Stimulated activated naive B cell treated with anti-CD40 and anti-IgM and Interleukin-4, amounts not matched to agents 10 μg/mL and 1 μg/mL and 100 μg/mL, for 72 hours (primary cell): ENCODE measurements around the gene MS4A4A.

ENCODE experiments used
- ATAC-seq, 2 donors: fragments of 150-1000 bp; cut with Tn5 transposase; replicated peaks; 2 replicates each; pipeline ENCODE4 v1.10.0; 2021; ENCODE audit warnings: moderate library complexity in 1 of 2
- DNase-seq: peaks from one replicate; pipeline ENCODE4 v3.0.0; 2021
- H3K27ac Mint-ChIP-seq: one replicate; pipeline ENCODE4 v1.8.0; 2022; ENCODE audit warnings: mild to moderate bottlenecking, mixed read lengths
- H3K27me3 Mint-ChIP-seq, 2 donors: one replicate each; pipeline ENCODE4 v1.8.0; 2022; ENCODE audit warnings: mixed read lengths in 2 of 2
- H3K36me3 Mint-ChIP-seq, 2 donors: one replicate each; pipeline ENCODE4 v1.8.0; 2022; ENCODE audit warnings: mixed read lengths in 2 of 2, mild to moderate bottlenecking in 1 of 2
- H3K4me1 Mint-ChIP-seq, 2 donors: one replicate each; pipeline ENCODE4 v1.8.0; 2022; ENCODE audit warnings: mixed read lengths in 2 of 2, mild to moderate bottlenecking in 1 of 2
- H3K4me3 Mint-ChIP-seq, 2 donors: one replicate each; pipeline ENCODE4 v1.8.0; 2022; ENCODE audit warnings: mild to moderate bottlenecking in 2 of 2, mixed read lengths in 2 of 2, moderate library complexity in 1 of 2
- H3K9me3 Mint-ChIP-seq, 2 donors: one replicate each; pipeline ENCODE4 v1.8.0; 2022; ENCODE audit warnings: mixed read lengths in 2 of 2, mild to moderate bottlenecking in 1 of 2

The MS4A4A gene

GRCh38 chr11:60316317-60316716 lies 35.9 kb downstream of the MS4A4A start:
- Mint-ChIP-seq H3K4me1 (peaks cover 6 to 7% of the 10 kb centered on the region in 2 donors), H3K4me3 (no peak overlapping the region), H3K36me3 (peaks cover 0 to 14% of the 10 kb centered on the region in 2 donors), H3K27ac (no peak overlapping the region), H3K27me3 (no peaks in the 10 kb centered on the region), H3K9me3 (peaks cover 13 to 17% of the 10 kb centered on the region in 2 donors)
- DNase-seq (no peak), ATAC-seq (no peak)

- ATAC-seq = peak; percentile 57 to 62
- Mint-ChIP-seq H3K27me3 (no peaks in the 10 kb centered on the region), H3K4me1 (peaks cover 6 to 9% of the 10 kb centered on the region in 2 donors), H3K36me3 (peaks cover 0 to 14% of the 10 kb centered on the region in 2 donors), H3K27ac (no peak overlapping the region), H3K4me3 (no peak overlapping the region), H3K9me3 (peaks cover 16 to 21% of the 10 kb centered on the region in 2 donors)
- no peak for DNase-seq
Observed at GRCh38 chr11:60318726-60319125, 38.3 kb downstream of the MS4A4A start.

- DNase-seq = no peak
- ATAC-seq = no peak
- Mint-ChIP-seq H3K27ac (no peak overlapping the region), H3K4me3 (no peak overlapping the region), H3K27me3 (no peaks in the 10 kb centered on the region), H3K4me1 (peaks cover 0 to 7% of the 10 kb centered on the region in 2 donors), H3K36me3 (peaks cover 0 to 19% of the 10 kb centered on the region in 2 donors), H3K9me3 (peaks cover 20 to 26% of the 10 kb centered on the region in 2 donors)
Observed at GRCh38 chr11:60321051-60321450, 40.6 kb downstream of the MS4A4A start.

GRCh38 chr11:60326955-60327354 lies 46.5 kb downstream of the MS4A4A start, which contains the start of gene MS4A6E:
TSS of gene MS4A6E (plus strand) at chr11:60327255. CDS start at chr11:60334896, 7,641 bp downstream.
- H3K9me3 Mint-ChIP-seq = peaks cover 13 to 17% of the 10 kb centered on the region in 2 donors
- H3K36me3 Mint-ChIP-seq = peaks cover 1 to 11% of the 10 kb centered on the region in 2 donors
- no peak within 1 kb of the TSS for H3K27ac Mint-ChIP-seq
- no peaks in the 10 kb centered on the region for H3K27me3 Mint-ChIP-seq
- ATAC-seq (no peak), DNase-seq (no peak)
- no peak within 1 kb of the TSS for H3K4me3 Mint-ChIP-seq
- peaks cover 0 to 4% of the 10 kb centered on the region in 2 donors for H3K4me1 Mint-ChIP-seq

- H3K27ac Mint-ChIP-seq = no peak overlapping the region
- H3K4me1 Mint-ChIP-seq = peaks cover 4% of the 10 kb centered on the region in 2 donors
- peaks cover 1 to 11% of the 10 kb centered on the region in 2 donors for H3K36me3 Mint-ChIP-seq
- ATAC-seq (no peak), DNase-seq (no peak)
- H3K9me3 Mint-ChIP-seq = peaks cover 12 to 17% of the 10 kb centered on the region in 2 donors
- H3K27me3 Mint-ChIP-seq = no peaks in the 10 kb centered on the region
- no peak overlapping the region for H3K4me3 Mint-ChIP-seq
Observed at GRCh38 chr11:60328460-60328859, 48.0 kb downstream of the MS4A4A start.

- DNase-seq (no peak), ATAC-seq (no peak)
- Mint-ChIP-seq H3K9me3 (peaks cover 0 to 6% of the 10 kb centered on the region in 2 donors), H3K4me1 (peaks cover 21 to 26% of the 10 kb centered on the region in 2 donors), H3K4me3 (no peak overlapping the region), H3K27ac (no peak overlapping the region), H3K36me3 (no peaks in the 10 kb centered on the region), H3K27me3 (no peaks in the 10 kb centered on the region)
Observed at GRCh38 chr11:60332846-60333245, 52.4 kb downstream of the MS4A4A start.

GRCh38 chr11:60334005-60334620 lies 53.6 kb downstream of the MS4A4A start:
- no peak overlapping the region for H3K4me3 Mint-ChIP-seq
- H3K27me3 Mint-ChIP-seq = no peaks in the 10 kb centered on the region
- H3K36me3 Mint-ChIP-seq = no peaks in the 10 kb centered on the region
- H3K27ac Mint-ChIP-seq = no peak overlapping the region
- ATAC-seq = peak; percentile 59 to 72
- DNase-seq = peak; percentile 71
- peaks cover 29 to 33% of the 10 kb centered on the region in 2 donors for H3K4me1 Mint-ChIP-seq
- H3K9me3 Mint-ChIP-seq = peaks cover 0 to 5% of the 10 kb centered on the region in 2 donors

GRCh38 chr11:60336767-60337391 lies 56.4 kb downstream of the MS4A4A start:
- Mint-ChIP-seq H3K27ac (peak overlapping the region; percentile 72), H3K27me3 (no peaks in the 10 kb centered on the region), H3K36me3 (no peaks in the 10 kb centered on the region), H3K9me3 (no peaks in the 10 kb centered on the region), H3K4me3 (peak overlapping the region in 1 of 2 donors; percentile 22), H3K4me1 (peaks cover 36 to 37% of the 10 kb centered on the region in 2 donors)
- peak; percentile 70 to 79 for ATAC-seq
- DNase-seq = no peak

GRCh38 chr11:60338053-60338452 lies 57.6 kb downstream of the MS4A4A start:
- Mint-ChIP-seq H3K4me1 (peaks cover 33 to 34% of the 10 kb centered on the region in 2 donors), H3K9me3 (no peaks in the 10 kb centered on the region), H3K27me3 (no peaks in the 10 kb centered on the region), H3K27ac (peak overlapping the region; percentile 25), H3K4me3 (peak overlapping the region; percentile 4 to 5), H3K36me3 (no peaks in the 10 kb centered on the region)
- DNase-seq (no peak), ATAC-seq (peak; percentile 31 to 44)

GRCh38 chr11:60339356-60339755 lies 58.9 kb downstream of the MS4A4A start:
- Mint-ChIP-seq H3K4me3 (no peak overlapping the region), H3K36me3 (no peaks in the 10 kb centered on the region), H3K27ac (no peak overlapping the region), H3K4me1 (peaks cover 28 to 33% of the 10 kb centered on the region in 2 donors), H3K27me3 (no peaks in the 10 kb centered on the region), H3K9me3 (no peaks in the 10 kb centered on the region)
- DNase-seq = no peak
- ATAC-seq = no peak

GRCh38 chr11:60343094-60343704 lies 62.7 kb downstream of the MS4A4A start:
- H3K36me3 Mint-ChIP-seq = no peaks in the 10 kb centered on the region
- H3K9me3 Mint-ChIP-seq = no peaks in the 10 kb centered on the region
- no peak overlapping the region for H3K4me3 Mint-ChIP-seq
- H3K27me3 Mint-ChIP-seq = no peaks in the 10 kb centered on the region
- no peak for ATAC-seq
- H3K4me1 Mint-ChIP-seq = peaks cover 32 to 45% of the 10 kb centered on the region in 2 donors
- DNase-seq = no peak
- H3K27ac Mint-ChIP-seq = no peak overlapping the region

- Mint-ChIP-seq H3K4me3 (no peak overlapping the region), H3K27ac (no peak overlapping the region), H3K9me3 (no peaks in the 10 kb centered on the region), H3K4me1 (peaks cover 30 to 45% of the 10 kb centered on the region in 2 donors), H3K36me3 (no peaks in the 10 kb centered on the region), H3K27me3 (no peaks in the 10 kb centered on the region)
- ATAC-seq (no peak), DNase-seq (no peak)
Observed at GRCh38 chr11:60344146-60344545, 63.7 kb downstream of the MS4A4A start.

GRCh38 chr11:60345489-60345888 lies 65.0 kb downstream of the MS4A4A start:
- Mint-ChIP-seq H3K9me3 (no peaks in the 10 kb centered on the region), H3K36me3 (no peaks in the 10 kb centered on the region)

GRCh38 chr11:60347084-60347797 lies 66.8 kb downstream of the MS4A4A start:
- H3K9me3 Mint-ChIP-seq = peaks cover 0 to 3% of the 10 kb centered on the region in 2 donors

More at GRCh38 chr11:60345489-60345888, 65.0 kb downstream of the MS4A4A start:
- DNase-seq = no peak
- H3K27ac Mint-ChIP-seq = no peak overlapping the region
- H3K4me3 Mint-ChIP-seq = no peak overlapping the region
- peak; percentile 60 to 61 for ATAC-seq
- no peaks in the 10 kb centered on the region for H3K27me3 Mint-ChIP-seq
- peaks cover 34 to 41% of the 10 kb centered on the region in 2 donors for H3K4me1 Mint-ChIP-seq

More at GRCh38 chr11:60347084-60347797, 66.8 kb downstream of the MS4A4A start:
- H3K27me3 Mint-ChIP-seq = no peaks in the 10 kb centered on the region
- H3K27ac Mint-ChIP-seq = peak overlapping the region; percentile 51
- DNase-seq = no peak
- H3K4me1 Mint-ChIP-seq = peaks cover 34 to 41% of the 10 kb centered on the region in 2 donors
- no peak overlapping the region for H3K4me3 Mint-ChIP-seq
- peak; percentile 91 to 92 for ATAC-seq
- H3K36me3 Mint-ChIP-seq = no peaks in the 10 kb centered on the region
